PC-3 (cell line): ENCODE results near the gene KIAA1614. TPM values are rescaled to one million over a fixed set of nuclear protein-coding genes. Genes with fewer than 3 reads are reported as not detected.

Experiments
- ATAC-seq: fragments of 200-7000 bp; cut with Tn5 transposase; 2 replicates; pipeline ENCODE4 v1.9.1; 2020; ENCODE audit warnings: mild to moderate bottlenecking, moderate library complexity
- BruUV-seq: library from RNA; stranded (reverse); fragments of 400-500 nt; replicated peaks from 2 replicates; lab custom pipeline; 2021; lab: Mats Ljungman, UMichigan
- CTCF ChIA-PET: fragments of 300-600 bp; sonication (Branson Sonifier 250); formaldehyde crosslinking; loops from one replicate; lab custom pipeline; 2022; ENCODE audit warnings: antibody characterized with exemption; lab: Charles Lee
- POLR2A ChIA-PET: fragments of 300-600 bp; sonication (Branson Sonifier 250); formaldehyde crosslinking; loops from one replicate; lab custom pipeline; 2022; ENCODE audit warnings: antibody characterized with exemption; ENCODE audit not compliant: unreplicated experiment; lab: Charles Lee
- DNase-seq: peaks from one replicate; pipeline ENCODE4 v3.0.0-alpha.2; 2015
- H2AFZ ChIP-seq: fragments of 300-600 bp; sonication (generic); 2 replicates; pipeline ENCODE4 v1.6.0; 2016; ENCODE audit warnings: antibody characterized with exemption, low read length
- H3F3A ChIP-seq: fragments of 300-600 bp; sonication (generic); one replicate; pipeline ENCODE4 v1.6.0; 2017; ENCODE audit warnings: antibody characterized with exemption, low read length, control low read depth, mild to moderate bottlenecking; ENCODE audit not compliant: unreplicated experiment
- H3K27ac ChIP-seq: fragments of 300-600 bp; sonication (generic); 2 replicates; pipeline ENCODE4 v1.5.1; 2016; ENCODE audit warnings: mild to moderate bottlenecking, low read length
- H3K27me3 ChIP-seq: fragments of 300-600 bp; sonication (generic); 2 replicates; pipeline ENCODE4 v1.6.1; 2016; ENCODE audit warnings: low read length, mixed read lengths
- H3K36me3 ChIP-seq: fragments of 300-600 bp; sonication (generic); 2 replicates; pipeline ENCODE4 v1.6.1; 2016; ENCODE audit warnings: low read depth, mixed run types, low read length, mixed read lengths
- H3K4me1 ChIP-seq: fragments of 300-600 bp; sonication (generic); 2 replicates; pipeline ENCODE4 v1.5.1; 2016; ENCODE audit warnings: low read length; ENCODE audit not compliant: insufficient read depth
- H3K4me2 ChIP-seq: fragments of 300-600 bp; sonication (generic); 2 replicates; pipeline ENCODE4 v1.6.0; 2016; ENCODE audit warnings: low read length
- H3K4me3 ChIP-seq: fragments of 300-600 bp; sonication (generic); 2 replicates; pipeline ENCODE4 v1.5.1; 2016; ENCODE audit warnings: mild to moderate bottlenecking, low read length, mixed read lengths
- H3K79me2 ChIP-seq: fragments of 300-600 bp; sonication (generic); 2 replicates; pipeline ENCODE4 v1.6.1; 2017; ENCODE audit warnings: low read length, mixed read lengths
- H3K9ac ChIP-seq: fragments of 300-600 bp; sonication (generic); 2 replicates; pipeline ENCODE4 v1.6.0; 2016; ENCODE audit warnings: mild to moderate bottlenecking, low read length
- H3K9me2 ChIP-seq: fragments of 300-600 bp; sonication (generic); replicated peaks from 2 replicates; pipeline ENCODE4 v1.6.1; 2016; ENCODE audit warnings: mixed run types, low read length, mixed read lengths
- H3K9me3 ChIP-seq: fragments of 300-600 bp; sonication (generic); 2 replicates; pipeline ENCODE4 v1.6.1; 2016; ENCODE audit warnings: low read length, mixed read lengths
- H4K20me1 ChIP-seq: fragments of 300-600 bp; sonication (generic); 2 replicates; pipeline ENCODE4 v1.6.1; 2016; ENCODE audit warnings: low read length, mixed read lengths
- EZH2 ChIP-seq: fragments of 300-600 bp; sonication (generic); IDR thresholded peaks from one replicate; pipeline ENCODE4 v1.6.1; 2017; ENCODE audit warnings: antibody characterized with exemption, mild to moderate bottlenecking, low read length; ENCODE audit not compliant: unreplicated experiment
- EZH2phosphoT487 ChIP-seq: fragments of 300-600 bp; sonication (generic); IDR thresholded peaks from 2 replicates; pipeline ENCODE4 v1.6.1; 2018; ENCODE audit warnings: mild to moderate bottlenecking, antibody characterized with exemption, low read length, borderline replicate concordance
- intact Hi-C: fragments of 100-400 bp; cut with micrococcal nuclease; formaldehyde crosslinking; loops from 2 replicates; pipeline ENCODE4 v1.9.0; 2023
- total RNA-seq: library from RNA; depleted of rRNA; stranded (reverse); fragments of >200 nt; gene quantifications from 2 replicates; pipeline ENCODE4 v1.2.3, GENCODE V29; 2014
- TF ChIP-seq, protein P1 (sequence below): fragments of 300-600 bp; sonication (generic); conservative IDR thresholded peaks from 2 replicates; pipeline ENCODE4 v1.5.1; 2017; ENCODE audit warnings: antibody characterized with exemption, low read depth, mild to moderate bottlenecking, low read length

KIAA1614 gene
- total RNA-seq, 1 experiment from 2014 or later = not detected

DNA sequence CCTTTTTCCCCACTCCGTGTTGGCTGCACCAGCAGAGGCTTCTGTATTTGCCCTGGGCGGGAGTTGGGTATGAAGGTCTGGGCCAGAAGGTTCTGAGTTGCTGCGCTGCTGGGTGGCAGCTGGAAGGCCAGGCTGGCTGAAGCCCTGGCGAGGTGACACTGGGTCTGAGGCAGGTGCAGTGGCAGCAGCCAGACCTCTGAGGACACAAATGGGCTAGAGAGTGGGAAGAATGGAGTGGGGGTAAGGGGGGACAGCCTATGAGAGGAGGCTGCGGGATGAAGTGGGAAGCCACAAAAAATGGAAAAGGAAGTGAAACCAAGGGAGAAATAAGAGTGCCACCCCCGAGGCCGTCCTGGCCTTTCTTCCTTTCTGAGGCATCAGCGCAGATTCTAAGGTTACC, 56.7 kb downstream of the KIAA1614 start:
- ATAC-seq = no peak
- Histone ChIP-seq H3K9me2 (no peaks in the 10 kb centered on the region), H3K4me3 (no peak overlapping the region), H3K79me2 (0 out of 2 replicates have a peak, but pooled peaks cover 2% of the 10 kb centered on the region), H3K9me3 (no peaks in the 10 kb centered on the region), H3K4me2 (no peak overlapping the region), H4K20me1 (no peaks in the 10 kb centered on the region), H3K27ac (no peak overlapping the region), H3K4me1 (no peaks in the 10 kb centered on the region), H2AFZ (no peak overlapping the region), H3K36me3 (no peaks in the 10 kb centered on the region; the same call in 1 of the 2 replicates), H3K27me3 (no peaks in the 10 kb centered on the region), H3K9ac (no peak overlapping the region), H3F3A (no peaks in the 10 kb centered on the region)
- no TSS peak for BruUV-seq
- CTCF ChIA-PET = no interaction called here
- intact Hi-C loops = no loop called here
- no peak for DNase-seq
- POLR2A ChIA-PET = no interaction called here
- TF ChIP-seq, protein P1, sequence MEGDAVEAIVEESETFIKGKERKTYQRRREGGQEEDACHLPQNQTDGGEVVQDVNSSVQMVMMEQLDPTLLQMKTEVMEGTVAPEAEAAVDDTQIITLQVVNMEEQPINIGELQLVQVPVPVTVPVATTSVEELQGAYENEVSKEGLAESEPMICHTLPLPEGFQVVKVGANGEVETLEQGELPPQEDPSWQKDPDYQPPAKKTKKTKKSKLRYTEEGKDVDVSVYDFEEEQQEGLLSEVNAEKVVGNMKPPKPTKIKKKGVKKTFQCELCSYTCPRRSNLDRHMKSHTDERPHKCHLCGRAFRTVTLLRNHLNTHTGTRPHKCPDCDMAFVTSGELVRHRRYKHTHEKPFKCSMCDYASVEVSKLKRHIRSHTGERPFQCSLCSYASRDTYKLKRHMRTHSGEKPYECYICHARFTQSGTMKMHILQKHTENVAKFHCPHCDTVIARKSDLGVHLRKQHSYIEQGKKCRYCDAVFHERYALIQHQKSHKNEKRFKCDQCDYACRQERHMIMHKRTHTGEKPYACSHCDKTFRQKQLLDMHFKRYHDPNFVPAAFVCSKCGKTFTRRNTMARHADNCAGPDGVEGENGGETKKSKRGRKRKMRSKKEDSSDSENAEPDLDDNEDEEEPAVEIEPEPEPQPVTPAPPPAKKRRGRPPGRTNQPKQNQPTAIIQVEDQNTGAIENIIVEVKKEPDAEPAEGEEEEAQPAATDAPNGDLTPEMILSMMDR = no peak
- no peak for TF ChIP-seq EZH2
- no peak for TF ChIP-seq EZH2phosphoT487

DNA sequence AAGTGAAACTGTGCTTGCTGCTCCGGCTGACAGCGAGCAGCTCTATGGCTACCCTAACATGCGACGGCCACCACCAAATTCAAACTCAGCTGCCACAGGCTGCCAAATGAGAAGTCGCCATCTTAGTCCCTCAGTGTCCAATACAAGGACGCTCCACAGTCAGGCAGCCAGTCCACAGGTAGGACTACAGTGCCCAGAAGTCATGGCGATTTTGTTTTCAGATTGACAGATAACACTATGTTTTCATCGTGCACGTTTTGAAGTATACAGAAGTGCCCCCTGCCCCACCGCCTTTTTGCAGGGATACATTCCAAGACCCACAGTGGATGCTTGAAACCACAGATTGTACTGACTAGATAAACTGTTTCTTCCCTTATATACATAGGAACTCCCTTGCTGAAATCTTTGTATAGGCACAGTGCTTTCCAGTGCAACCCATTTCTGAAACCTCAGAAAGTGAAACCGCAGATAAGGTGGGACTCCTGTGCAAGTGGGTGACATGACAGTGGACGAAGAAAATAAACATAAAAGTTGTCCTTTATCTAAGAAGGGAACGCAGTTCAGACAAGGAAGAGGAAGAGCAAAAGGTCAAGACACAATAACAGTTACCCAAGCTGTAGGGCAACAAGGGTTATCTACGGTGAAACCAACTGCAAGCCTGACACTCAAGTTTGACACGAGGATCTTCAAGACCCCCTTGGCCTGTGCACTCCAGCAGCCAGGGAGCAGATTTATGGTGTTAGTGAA, 57.8 kb downstream of the KIAA1614 start:
- Histone ChIP-seq H3K9ac (no peak overlapping the region), H3K9me3 (no peaks in the 10 kb centered on the region), H3K4me3 (no peak overlapping the region), H3K79me2 (0 out of 2 replicates have a peak, but pooled peaks cover 3% of the 10 kb centered on the region), H3K36me3 (no peaks in the 10 kb centered on the region; the same call in 1 of the 2 replicates), H3K27ac (no peak overlapping the region), H4K20me1 (no peaks in the 10 kb centered on the region), H3F3A (no peaks in the 10 kb centered on the region), H3K4me1 (no peaks in the 10 kb centered on the region), H3K9me2 (no peaks in the 10 kb centered on the region), H3K4me2 (no peak overlapping the region), H3K27me3 (no peaks in the 10 kb centered on the region), H2AFZ (no peak overlapping the region)
- DNase-seq (no peak), ATAC-seq (no peak)
- no peak for TF ChIP-seq EZH2phosphoT487
- no peak for TF ChIP-seq EZH2
- TF ChIP-seq, protein P1 = no peak
- POLR2A ChIA-PET = no interaction called here
- intact Hi-C loops = no loop called here
- CTCF ChIA-PET = interaction anchor here (0.5 kb wide), 1 partner anchor 394 kb away, joined by 3 read pairs; no protein-coding TSS in a partner anchor
- no TSS peak for BruUV-seq
